C4-2B (cell line): ENCODE measurements around the gene SFXN5.
"Not testable (repeated sequence)": the region's sequence is repeated elsewhere in the genome, so short reads cannot be mapped to it uniquely, and the experiment has no call there.

ENCODE experiments used
- H3K27ac ChIP-seq: fragments of 450-650 bp; 2 replicates; pipeline ENCODE4 v1.5.1; 2017
- CTCF ChIP-seq: fragments of 450-650 bp; conservative IDR thresholded peaks from 2 replicates; pipeline ENCODE4 v1.5.1; 2017; ENCODE audit warnings: mild to moderate bottlenecking
- ZFX ChIP-seq: fragments of 450-650 bp; IDR thresholded peaks from 2 replicates; pipeline ENCODE4 v1.6.1; 2017

SFXN5 gene

GRCh38 chr2:73071360-73072128, at the start of gene SFXN5:
SFXN5 (minus strand) TSS chr2:73071712; CDS start chr2:73071705, 7 bp downstream.
- no peak; the same call in 1 of the 2 replicates for TF ChIP-seq CTCF
- TF ChIP-seq ZFX, result no peak
- H3K27ac ChIP-seq, result peak within 1 kb of the TSS; percentile 98

GRCh38 chr2:73119611-73120239, 48.2 kb upstream of the SFXN5 start:
- not testable (repeated sequence) for H3K27ac ChIP-seq

GRCh38 chr2:73117441-73117840, 45.9 kb upstream of the SFXN5 start:
- TF ChIP-seq CTCF (no peak), ZFX (no peak)
- no peak overlapping the region for H3K27ac ChIP-seq

GRCh38 chr2:73116182-73116960, 44.9 kb upstream of the SFXN5 start:
- no peak for TF ChIP-seq CTCF
- no peak for TF ChIP-seq ZFX
- no peak overlapping the region for H3K27ac ChIP-seq

GRCh38 chr2:73114273-73114867, 42.9 kb upstream of the SFXN5 start:
- no peak overlapping the region for H3K27ac ChIP-seq
- TF ChIP-seq ZFX, result no peak
- no peak for TF ChIP-seq CTCF

- TF ChIP-seq CTCF, result no peak; the same call in 1 of the 2 replicates
- TF ChIP-seq ZFX, result no peak
- peak within 1 kb of the TSS; percentile 83 for H3K27ac ChIP-seq
Observed at GRCh38 chr2:73112913-73113854, 41.7 kb upstream of the SFXN5 start, which contains the start of gene RAB11FIP5. RAB11FIP5 (minus strand) TSS chr2:73112948; CDS start chr2:73112777, 171 bp downstream.
